SH-SY5Y (cell line): ENCODE measurements around the gene XXYLT1.

Experiments
- GATA2 ChIP-seq: IDR thresholded peaks from 2 replicates; pipeline ENCODE4 v1.6.1; 2011; ENCODE audit warnings: mild to moderate bottlenecking, low read depth, low read length
- GATA3 ChIP-seq: IDR thresholded peaks from 2 replicates; pipeline ENCODE4 v1.6.1; 2011; ENCODE audit warnings: low read depth, mild to moderate bottlenecking, low read length, moderate library complexity

- TF ChIP-seq GATA2 = no peak
- no peak for TF ChIP-seq GATA3
Observed at GRCh38 chr3:195255571-195256501, 15.1 kb downstream of the XXYLT1 start.
